HG02678 (cell line): ENCODE measurements around the gene PRDM11.
"Not testable (repeated sequence)": the region's sequence is repeated elsewhere in the genome, so short reads cannot be mapped to it uniquely, and the experiment has no call there.

Experiments used
- ATAC-seq: cut with Tn5 transposase; IDR thresholded peaks from one replicate; pipeline ENCODE4 v1.9.1; 2021; ENCODE audit warnings: mild to moderate bottlenecking, moderate library complexity; ENCODE audit not compliant: unreplicated experiment

PRDM11 gene

GRCh38 chr11:45229401-45230020 lies 83.1 kb downstream of the PRDM11 start:
- no peak for ATAC-seq

- ATAC-seq: no peak
Measured at GRCh38 chr11:45232341-45233080, 86.1 kb downstream of the PRDM11 start.

GRCh38 chr11:45233121-45233803 lies 86.8 kb downstream of the PRDM11 start:
- ATAC-seq: peak; percentile 88

- no peak for ATAC-seq
Measured at GRCh38 chr11:45233804-45234170, 87.3 kb downstream of the PRDM11 start.

- no peak for ATAC-seq
Measured at GRCh38 chr11:45234306-45235006, 88.0 kb downstream of the PRDM11 start.

GRCh38 chr11:45237711-45238315 lies 91.4 kb downstream of the PRDM11 start:
- no peak for ATAC-seq

- no peak for ATAC-seq
Measured at GRCh38 chr11:45238724-45239123, 92.3 kb downstream of the PRDM11 start.

- ATAC-seq: no peak
Measured at GRCh38 chr11:45239733-45240132, 93.3 kb downstream of the PRDM11 start.

GRCh38 chr11:45243967-45244366 lies 97.5 kb downstream of the PRDM11 start:
- ATAC-seq: no peak

- no peak for ATAC-seq
Measured at GRCh38 chr11:45245218-45246045, 99.0 kb downstream of the PRDM11 start.

GRCh38 chr11:45246241-45246640 lies 99.8 kb downstream of the PRDM11 start:
- ATAC-seq: no peak

- no peak for ATAC-seq
Measured at GRCh38 chr11:45247433-45247832, 101.0 kb downstream of the PRDM11 start.

- ATAC-seq: no peak
Measured at GRCh38 chr11:45248501-45249011, 102.1 kb downstream of the PRDM11 start.

GRCh38 chr11:45249372-45249771 lies 102.9 kb downstream of the PRDM11 start:
- not testable (repeated sequence) for ATAC-seq

- no peak for ATAC-seq
Measured at GRCh38 chr11:45250035-45250718, 103.7 kb downstream of the PRDM11 start.

- peak; percentile 52 for ATAC-seq
Measured at GRCh38 chr11:45252134-45252856, 105.9 kb downstream of the PRDM11 start.

- no peak for ATAC-seq
Measured at GRCh38 chr11:45252877-45253276, 106.4 kb downstream of the PRDM11 start.

GRCh38 chr11:45253640-45254039 lies 107.2 kb downstream of the PRDM11 start:
- ATAC-seq: no peak

GRCh38 chr11:45254070-45254469 lies 107.6 kb downstream of the PRDM11 start:
- ATAC-seq: no peak
